Peyer's patch (tissue), 4 donors: ENCODE measurements around the gene GIPC2.
A peak's percentile ranks its signal among the peaks of the same experiment; 100 is the strongest.

Experiments
- CTCF ChIP-seq, 6 experiments: fragments of 450-650 bp in 4 of 6; fragments of 200-600 bp in 2 of 6; sonication (generic) in 1 of 6; IDR thresholded peaks; one replicate each; pipeline ENCODE4 v1.5.1; 2017 to 2019; ENCODE audit warnings: antibody characterized with exemption in 6 of 6, mild to moderate bottlenecking in 3 of 6, moderate library complexity in 1 of 6
- POLR2A ChIP-seq, 2 donors: fragments of 450-650 bp; IDR thresholded peaks; one replicate each; pipeline ENCODE4 v1.5.1; 2017; ENCODE audit warnings: antibody characterized with exemption in 2 of 2, mild to moderate bottlenecking in 2 of 2, moderate library complexity in 2 of 2

- TF ChIP-seq POLR2A (IDR thresholded peaks at IDR 0.05) (no peak), CTCF (IDR thresholded peaks at IDR 0.05) (peak; percentile 57 to 88 (median 82))
These were observed 99.4 kb downstream of the GIPC2 start for GRCh38 chr1:78145105-78145580.
